WTC11 (cell line): ENCODE results near the gene PCBP3.

Experiments
- ARID4B ChIP-seq: sonication (generic); formaldehyde crosslinking; IDR thresholded peaks from 2 replicates; pipeline ENCODE4 v1.8.0; 2023; ENCODE audit warnings: missing genetic modification reagents, mild to moderate bottlenecking, borderline replicate concordance
- ATF1 ChIP-seq: sonication (generic); formaldehyde crosslinking; IDR thresholded peaks from 2 replicates; pipeline ENCODE4 v1.8.1; 2023; ENCODE audit warnings: mild to moderate bottlenecking, moderate library complexity, missing genetic modification reagents
- CTCF ChIP-seq: fragments of 200-600 bp; IDR thresholded peaks from 2 replicates; pipeline ENCODE4 v1.8.0; 2022; ENCODE audit warnings: antibody characterized with exemption
- FOXP4 ChIP-seq: sonication (generic); formaldehyde crosslinking; IDR thresholded peaks from 2 replicates; pipeline ENCODE4 v1.8.0; 2022; ENCODE audit warnings: mild to moderate bottlenecking, missing genetic modification reagents
- HMGXB4 ChIP-seq: sonication (generic); formaldehyde crosslinking; IDR thresholded peaks from 2 replicates; pipeline ENCODE4 v1.8.1; 2023; ENCODE audit warnings: mild to moderate bottlenecking, moderate library complexity, missing genetic modification reagents
- JAZF1 ChIP-seq: fragments of 250-450 bp; sonication (Bioruptor Pico); IDR thresholded peaks from 2 replicates; pipeline ENCODE4 v1.9.0; 2021; ENCODE audit warnings: moderate library complexity, mild to moderate bottlenecking, inconsistent platforms
- JUN ChIP-seq: sonication (generic); formaldehyde crosslinking; IDR thresholded peaks from 2 replicates; pipeline ENCODE4 v1.8.0; 2023; ENCODE audit warnings: mild to moderate bottlenecking, missing genetic modification reagents
- MAX ChIP-seq: sonication (generic); formaldehyde crosslinking; IDR thresholded peaks from 2 replicates; pipeline ENCODE4 v1.8.0; 2022; ENCODE audit warnings: mild to moderate bottlenecking, missing genetic modification reagents
- NR3C1 ChIP-seq: sonication (generic); formaldehyde crosslinking; conservative IDR thresholded peaks from 2 replicates; pipeline ENCODE4 v1.8.1; 2023; ENCODE audit warnings: low read depth, mild to moderate bottlenecking, missing genetic modification reagents
- SP1 ChIP-seq: sonication (generic); formaldehyde crosslinking; conservative IDR thresholded peaks from 2 replicates; pipeline ENCODE4 v1.8.1; 2022; ENCODE audit warnings: missing genetic modification reagents
- TP53 ChIP-seq: sonication (generic); formaldehyde crosslinking; IDR thresholded peaks from 2 replicates; pipeline ENCODE4 v1.8.1; 2023; ENCODE audit warnings: mild to moderate bottlenecking, missing genetic modification reagents
- ZMAT4 ChIP-seq: fragments of 250-450 bp; sonication (Bioruptor Pico); IDR thresholded peaks from 2 replicates; pipeline ENCODE4 v1.9.0; 2021; ENCODE audit warnings: mild to moderate bottlenecking

GRCh38 chr21:45954921-45955320 lies 311.4 kb downstream of the PCBP3 start:
- TF ChIP-seq CTCF, result no peak
- TF ChIP-seq TP53 (CRISPR knock-in tag), result no peak
- no peak for TF ChIP-seq ATF1
- TF ChIP-seq ZMAT4 (CRISPR knock-in tag), result no peak
- TF ChIP-seq MAX (CRISPR knock-in tag), result no peak
- no peak for TF ChIP-seq HMGXB4 (CRISPR knock-in tag)
- TF ChIP-seq ARID4B (CRISPR knock-in tag), result no peak
- TF ChIP-seq SP1, result no peak
- no peak for TF ChIP-seq NR3C1
- no peak for TF ChIP-seq JAZF1 (CRISPR knock-in tag)
- TF ChIP-seq JUN (CRISPR knock-in tag), result no peak
- TF ChIP-seq FOXP4, result no peak
